HEK293 (cell line): ENCODE data around the gene ICE2.

Experiments
- CTCF ChIP-seq: fragments of 450-650 bp; formaldehyde crosslinking; IDR thresholded peaks from 2 replicates; pipeline ENCODE4 v1.5.1; 2016; ENCODE audit warnings: missing biosample characterization, missing genetic modification characterization
- KLF10 ChIP-seq: fragments of 450-650 bp; IDR thresholded peaks from 2 replicates; pipeline ENCODE4 v1.5.1; 2018; ENCODE audit warnings: missing biosample characterization, mild to moderate bottlenecking, missing genetic modification characterization
- ZNF140 ChIP-seq: fragments of 450-650 bp; formaldehyde crosslinking; IDR thresholded peaks from 2 replicates; pipeline ENCODE4 v1.5.1; 2016; ENCODE audit warnings: missing biosample characterization, missing genetic modification characterization
- ZNF174 ChIP-seq: fragments of 450-650 bp; formaldehyde crosslinking; IDR thresholded peaks from 2 replicates; pipeline ENCODE4 v1.5.0; 2017; ENCODE audit warnings: missing biosample characterization, mild to moderate bottlenecking, missing genetic modification characterization
- ZNF624 ChIP-seq: fragments of 450-650 bp; formaldehyde crosslinking; IDR thresholded peaks from 2 replicates; pipeline ENCODE4 v1.5.1; 2017; ENCODE audit warnings: missing biosample characterization, missing genetic modification characterization
- ZNF792 ChIP-seq: fragments of 450-650 bp; formaldehyde crosslinking; IDR thresholded peaks from 2 replicates; pipeline ENCODE4 v1.5.1; 2016; ENCODE audit warnings: missing biosample characterization, missing genetic modification characterization
- TF ChIP-seq, protein P1 (sequence below): fragments of 450-650 bp; formaldehyde crosslinking; IDR thresholded peaks from 2 replicates; pipeline ENCODE4 v1.5.1; 2016; ENCODE audit warnings: missing biosample characterization, missing genetic modification characterization

DNA sequence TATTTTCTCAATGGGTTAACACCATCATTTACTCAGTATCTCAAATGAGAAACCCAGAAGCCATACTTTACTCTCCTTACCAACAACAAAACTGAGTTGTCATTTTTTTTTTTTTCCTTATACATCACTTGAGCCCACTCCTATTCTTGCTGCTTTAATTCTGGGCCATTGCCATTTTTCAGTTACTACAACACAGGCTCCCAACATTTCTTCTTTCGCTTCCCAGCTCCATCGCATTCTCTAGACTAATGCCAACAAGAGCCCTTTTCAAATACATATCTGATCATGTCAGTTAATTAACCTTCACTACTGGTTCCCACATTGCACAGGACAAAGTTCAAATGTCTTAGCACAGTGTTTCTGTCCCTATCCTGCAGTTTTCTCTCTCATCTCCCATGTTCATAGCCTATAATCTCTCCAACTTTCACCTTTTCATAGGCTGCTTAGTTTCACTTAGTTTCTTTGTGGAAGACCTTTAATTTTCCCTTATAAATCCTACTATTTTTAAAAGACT is 58.7 kb downstream of the ICE2 start:
- TF ChIP-seq ZNF174 (tag by site-specific recombination) = no peak
- no peak for TF ChIP-seq CTCF (tag by site-specific recombination)
- TF ChIP-seq KLF10 (tag by site-specific recombination) = no peak
- no peak for TF ChIP-seq ZNF624 (tag by site-specific recombination)
- TF ChIP-seq ZNF140 (tag by site-specific recombination) = no peak
- TF ChIP-seq, protein P1, sequence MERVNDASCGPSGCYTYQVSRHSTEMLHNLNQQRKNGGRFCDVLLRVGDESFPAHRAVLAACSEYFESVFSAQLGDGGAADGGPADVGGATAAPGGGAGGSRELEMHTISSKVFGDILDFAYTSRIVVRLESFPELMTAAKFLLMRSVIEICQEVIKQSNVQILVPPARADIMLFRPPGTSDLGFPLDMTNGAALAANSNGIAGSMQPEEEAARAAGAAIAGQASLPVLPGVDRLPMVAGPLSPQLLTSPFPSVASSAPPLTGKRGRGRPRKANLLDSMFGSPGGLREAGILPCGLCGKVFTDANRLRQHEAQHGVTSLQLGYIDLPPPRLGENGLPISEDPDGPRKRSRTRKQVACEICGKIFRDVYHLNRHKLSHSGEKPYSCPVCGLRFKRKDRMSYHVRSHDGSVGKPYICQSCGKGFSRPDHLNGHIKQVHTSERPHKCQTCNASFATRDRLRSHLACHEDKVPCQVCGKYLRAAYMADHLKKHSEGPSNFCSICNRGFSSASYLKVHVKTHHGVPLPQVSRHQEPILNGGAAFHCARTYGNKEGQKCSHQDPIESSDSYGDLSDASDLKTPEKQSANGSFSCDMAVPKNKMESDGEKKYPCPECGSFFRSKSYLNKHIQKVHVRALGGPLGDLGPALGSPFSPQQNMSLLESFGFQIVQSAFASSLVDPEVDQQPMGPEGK (tag by site-specific recombination) = no peak
- TF ChIP-seq ZNF792 (tag by site-specific recombination) = no peak
